ENCODE data around the gene STK11. TPM values are rescaled to one million over a fixed set of nuclear protein-coding genes. Genes with fewer than 3 reads are reported as not detected.
"Not testable (repeated sequence)": the region's sequence is repeated elsewhere in the genome, so short reads cannot be mapped to it uniquely, and the experiment has no call there.

STK11 gene
- total RNA-seq, 2 experiments from 2014 or later = 66.4 to 74.3 TPM

GRCh38 chr19:1240925-1241324 lies 35.3 kb downstream of the STK11 start:
- no peaks in the 10 kb centered on the region for H3K9me3 Mint-ChIP-seq
- ChIA-PET POLR2A (interaction anchor here (0.8 to 2.7 kb wide), 3 partner anchors 27 to 32 kb away, joined by 3 to 10 read pairs (median 4); partner anchors contain the start of gene CIRBP), CTCF (interaction anchor here (0.6 to 8.1 kb wide), 14 partner anchors 20 to 257 kb away, joined by 3 to 649 read pairs (median 4); partner anchors contain the start of genes ARHGAP45, CIRBP, GRIN3B and WDR18)
- peaks cover 37% of the 10 kb centered on the region for H3K4me1 Mint-ChIP-seq (ENCODE audit: low read depth)
- intact Hi-C loops (cut with micrococcal nuclease) = loop anchor here (2.0 to 5.0 kb wide), 5 partner anchors 108 to 320 kb away; partner anchors contain the start of genes GPX4, GRIN3B, RNU6-2 and TMEM259
- H3K36me3 Mint-ChIP-seq = no peaks in the 10 kb centered on the region
- DNase-seq = no peak
- H3K27me3 Mint-ChIP-seq = peaks cover 9% of the 10 kb centered on the region
- peak overlapping the region; percentile 73 for H3K4me3 Mint-ChIP-seq
- no peak overlapping the region for H3K27ac Mint-ChIP-seq

GRCh38 chr19:1241417-1242095 lies 36.0 kb downstream of the STK11 start, which contains the start of gene ATP5F1D:
ATP5F1D (plus strand) TSS chr19:1241751; CDS start chr19:1241851, 100 bp downstream.
- CTCF ChIA-PET = interaction anchor here (0.6 to 8.1 kb wide), 10 partner anchors 20 to 257 kb away, joined by 3 to 649 read pairs (median 4); partner anchors contain the start of genes CIRBP and WDR18
- peaks cover 37% of the 10 kb centered on the region for H3K4me1 Mint-ChIP-seq (ENCODE audit: low read depth)
- H3K4me3 Mint-ChIP-seq = peak within 1 kb of the TSS; percentile 91
- peak; percentile 96 for DNase-seq
- no peaks in the 10 kb centered on the region for H3K36me3 Mint-ChIP-seq
- peak within 1 kb of the TSS; percentile 80 for H3K27ac Mint-ChIP-seq
- POLR2A ChIA-PET = interaction anchor here (0.8 to 2.7 kb wide), 3 partner anchors 28 to 31 kb away, joined by 3 to 10 read pairs (median 4); partner anchors contain the start of gene CIRBP
- intact Hi-C loops (cut with micrococcal nuclease) = loop anchor here (2.0 to 5.0 kb wide), 5 partner anchors 109 to 321 kb away; partner anchors contain the start of genes GPX4, GRIN3B, RNU6-2 and TMEM259
- H3K27me3 Mint-ChIP-seq = peaks cover 9% of the 10 kb centered on the region
- no peaks in the 10 kb centered on the region for H3K9me3 Mint-ChIP-seq

GRCh38 chr19:1243768-1244692 lies 38.5 kb downstream of the STK11 start:
- DNase-seq = peak; percentile 88
- ChIA-PET CTCF (interaction anchor here (0.6 to 8.1 kb wide), 43 partner anchors 17 to 632 kb away, joined by 3 to 649 read pairs (median 4); partner anchors contain the start of genes ARHGAP45, CIRBP, CNN2 and FAM174C), POLR2A (interaction anchor here (1.6 to 3.9 kb wide), 6 partner anchors 9 to 25 kb away, joined by 4 to 37 read pairs (median 8); partner anchors contain the start of gene CIRBP)
- Mint-ChIP-seq H3K27me3 (peaks cover 2% of the 10 kb centered on the region), H3K9me3 (no peaks in the 10 kb centered on the region), H3K4me3 (peak overlapping the region; percentile 57), H3K4me1 (ENCODE audit: low read depth) (peaks cover 29% of the 10 kb centered on the region), H3K27ac (peak overlapping the region; percentile 81), H3K36me3 (no peaks in the 10 kb centered on the region)
- intact Hi-C loops (cut with micrococcal nuclease) = loop anchor here (1.0 to 5.0 kb wide), 3 partner anchors 22 to 222 kb away; partner anchors contain the start of genes GPX4, RNU6-2 and TMEM259

GRCh38 chr19:1244693-1245451 lies 39.3 kb downstream of the STK11 start:
- ChIA-PET CTCF (interaction anchor here (0.6 to 8.1 kb wide), 39 partner anchors 16 to 305 kb away, joined by 3 to 649 read pairs (median 4); partner anchors contain the start of genes ARHGAP45, CIRBP, CNN2 and FAM174C), POLR2A (interaction anchor here (0.8 to 3.9 kb wide), 7 partner anchors 8 to 30 kb away, joined by 3 to 37 read pairs (median 7); partner anchors contain the start of genes CIRBP and FAM174C)
- Mint-ChIP-seq H3K4me1 (ENCODE audit: low read depth) (peaks cover 27% of the 10 kb centered on the region), H3K27me3 (no peaks in the 10 kb centered on the region), H3K4me3 (peak overlapping the region; percentile 57), H3K27ac (peak overlapping the region; percentile 81), H3K9me3 (no peaks in the 10 kb centered on the region), H3K36me3 (peaks cover 2% of the 10 kb centered on the region)
- intact Hi-C loops (cut with micrococcal nuclease) = loop anchor here (1.0 to 5.0 kb wide), 3 partner anchors 21 to 223 kb away; partner anchors contain the start of genes GPX4, RNU6-2 and TMEM259
- no peak for DNase-seq

- no peaks in the 10 kb centered on the region for H3K9me3 Mint-ChIP-seq
- H3K4me3 Mint-ChIP-seq = no peak overlapping the region
- ChIA-PET POLR2A (interaction anchor here (0.8 to 3.9 kb wide), 5 partner anchors 13 to 29 kb away, joined by 3 to 37 read pairs (median 4); partner anchors contain the start of genes CIRBP and FAM174C), CTCF (interaction anchor here (1.5 to 8.1 kb wide), 4 partner anchors 15 to 262 kb away, joined by 4 to 649 read pairs (median 24); partner anchors contain the start of genes CIRBP, FAM174C and WDR18)
- H3K27ac Mint-ChIP-seq = no peak overlapping the region
- intact Hi-C loops (cut with micrococcal nuclease) = no loop called here
- peaks cover 3% of the 10 kb centered on the region for H3K36me3 Mint-ChIP-seq
- peaks cover 27% of the 10 kb centered on the region for H3K4me1 Mint-ChIP-seq (ENCODE audit: low read depth)
- DNase-seq = no peak
- H3K27me3 Mint-ChIP-seq = no peaks in the 10 kb centered on the region
Measured at GRCh38 chr19:1245494-1246264, 40.1 kb downstream of the STK11 start.

GRCh38 chr19:1246265-1247087 lies 40.9 kb downstream of the STK11 start:
- H3K36me3 Mint-ChIP-seq; H3K27me3 Mint-ChIP-seq; intact Hi-C loops (cut with micrococcal nuclease); H3K27ac Mint-ChIP-seq; DNase-seq; H3K4me3 Mint-ChIP-seq; H3K9me3 Mint-ChIP-seq: not testable (repeated sequence)
- ChIA-PET POLR2A (interaction anchor here (1.3 to 3.9 kb wide), 3 partner anchors 14 to 23 kb away, joined by 3 to 37 read pairs (median 4); partner anchors contain the start of gene CIRBP), CTCF (interaction anchor here (0.8 to 8.1 kb wide), 3 partner anchors 15 to 182 kb away, joined by 3 to 649 read pairs (median 5); partner anchors contain the start of gene CIRBP)
- peaks cover 19% of the 10 kb centered on the region for H3K4me1 Mint-ChIP-seq (ENCODE audit: low read depth)

GRCh38 chr19:1247748-1248138 lies 42.2 kb downstream of the STK11 start:
- no peak for DNase-seq
- intact Hi-C loops (cut with micrococcal nuclease) = loop anchor here (2.0 kb wide), 2 partner anchors 159 to 451 kb away; partner anchors contain the start of genes DAZAP1 and PTBP1
- Mint-ChIP-seq H3K4me3 (no peak overlapping the region), H3K36me3 (peaks cover 16% of the 10 kb centered on the region), H3K9me3 (no peaks in the 10 kb centered on the region), H3K4me1 (ENCODE audit: low read depth) (peaks cover 14% of the 10 kb centered on the region), H3K27me3 (no peaks in the 10 kb centered on the region), H3K27ac (peak overlapping the region; percentile 23)
- ChIA-PET CTCF (interaction anchor here (8.1 kb wide), 1 partner anchor 13 kb away, joined by 649 read pairs; the partner anchor contains the start of gene CIRBP), POLR2A (interaction anchor here (1.3 kb wide), 1 partner anchor 13 kb away, joined by 3 read pairs; no protein-coding TSS in a partner anchor)

- DNase-seq = peak; percentile 76
- Mint-ChIP-seq H3K36me3 (peaks cover 17% of the 10 kb centered on the region), H3K4me1 (ENCODE audit: low read depth) (peaks cover 11% of the 10 kb centered on the region), H3K4me3 (peak within 1 kb of the TSS; percentile 74), H3K9me3 (no peaks in the 10 kb centered on the region), H3K27me3 (no peaks in the 10 kb centered on the region), H3K27ac (peak within 1 kb of the TSS; percentile 84)
- CTCF ChIA-PET = interaction anchor here (1.0 kb wide), 2 partner anchors 18 to 21 kb away, joined by 6 to 10 read pairs; partner anchors contain the start of gene CIRBP
- POLR2A ChIA-PET = interaction anchor here (0.7 to 1.0 kb wide), 2 partner anchors 18 to 21 kb away, joined by 3 to 6 read pairs; partner anchors contain the start of gene CIRBP
- intact Hi-C loops (cut with micrococcal nuclease) = loop anchor here (2.0 kb wide), 2 partner anchors 159 to 451 kb away; partner anchors contain the start of genes DAZAP1 and PTBP1
Measured at GRCh38 chr19:1248139-1248785, 42.7 kb downstream of the STK11 start, which contains the start of gene MIDN. MIDN (plus strand) TSS chr19:1248583; CDS start chr19:1250297, 1,714 bp downstream.
